Fibroblast of lung (primary cell): ENCODE measurements around the gene CHN2.

ENCODE experiments used
- CTCF ChIP-seq, 2 donors: IDR thresholded peaks in 1 of 2; conservative IDR thresholded peaks in 1 of 2; 1 replicate in 1 of 2; 2 replicates in 1 of 2; pipeline ENCODE4 v1.5.1; 2011 to 2012; ENCODE audit warnings: low read length in 2 of 2, control low read depth in 1 of 2, inconsistent platforms in 1 of 2, low read depth in 1 of 2, mild to moderate bottlenecking in 1 of 2
- EZH2 ChIP-seq: IDR thresholded peaks from 2 replicates; pipeline ENCODE4 v1.5.1; 2012; ENCODE audit warnings: low read length, control low read depth, mild to moderate bottlenecking; ENCODE audit errors: missing control alignments

GRCh38 chr7:29494350-29494749, 299.8 kb downstream of the CHN2 start:
- TF ChIP-seq CTCF (conservative IDR thresholded peaks at IDR 0.05 in 1 of 2, IDR thresholded peaks at IDR 0.05 in 1 of 2; ENCODE audit: low read depth in 1 of 2, low read length in 2 of 2) (no peak), EZH2 (no peak)
